ENCODE data around the gene MYRIP.

The MYRIP gene

DNA sequence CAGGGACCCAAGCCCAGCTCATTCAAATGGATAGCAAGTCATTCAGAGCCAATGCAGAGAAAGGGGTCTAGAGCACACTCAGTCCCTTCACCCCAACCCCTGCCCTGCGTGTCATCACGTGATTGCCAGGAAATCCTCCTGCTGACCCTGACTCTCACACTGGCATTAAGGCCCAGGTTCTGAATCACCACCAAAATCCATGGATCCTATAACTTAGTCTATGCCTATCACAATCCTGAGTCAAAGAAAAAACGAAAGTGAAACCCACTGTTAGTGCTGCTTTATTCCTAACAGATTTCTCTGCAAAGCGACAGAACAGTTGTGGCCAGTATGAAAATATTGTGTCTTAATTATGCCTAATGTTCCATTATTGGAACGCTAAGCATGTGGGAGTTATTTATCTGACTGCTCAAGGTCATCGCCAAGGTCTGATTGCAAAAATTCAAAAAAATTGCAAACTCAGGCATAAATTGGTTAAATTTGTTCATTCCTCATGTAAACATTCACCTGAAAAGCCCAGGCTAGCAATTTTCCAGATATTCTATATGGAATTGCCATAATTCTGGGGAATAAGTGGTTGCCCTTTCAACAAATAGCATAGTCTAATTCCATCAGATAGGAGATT, 391.4 kb downstream of the MYRIP start:
- DNase-seq, result no peak

DNA sequence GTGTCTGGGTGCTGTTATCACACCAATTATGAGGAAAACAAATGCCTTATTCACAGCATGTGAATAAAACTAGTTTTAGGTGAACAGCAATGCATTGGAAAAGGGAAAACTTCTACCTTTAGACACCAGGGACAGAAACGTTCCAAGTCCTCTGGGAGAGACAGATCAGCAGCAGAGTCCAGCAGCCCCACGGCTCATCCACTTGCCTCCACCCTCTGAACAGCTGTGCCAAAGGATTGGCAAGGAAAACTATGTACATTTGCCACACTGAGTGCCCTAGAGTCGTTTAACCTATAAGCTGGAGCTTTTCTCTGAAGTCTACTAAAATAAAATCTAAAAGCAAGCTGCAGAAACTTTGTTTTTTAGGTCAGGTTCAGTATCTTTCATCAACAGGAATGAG, 392.4 kb downstream of the MYRIP start:
- no peak for DNase-seq

DNA sequence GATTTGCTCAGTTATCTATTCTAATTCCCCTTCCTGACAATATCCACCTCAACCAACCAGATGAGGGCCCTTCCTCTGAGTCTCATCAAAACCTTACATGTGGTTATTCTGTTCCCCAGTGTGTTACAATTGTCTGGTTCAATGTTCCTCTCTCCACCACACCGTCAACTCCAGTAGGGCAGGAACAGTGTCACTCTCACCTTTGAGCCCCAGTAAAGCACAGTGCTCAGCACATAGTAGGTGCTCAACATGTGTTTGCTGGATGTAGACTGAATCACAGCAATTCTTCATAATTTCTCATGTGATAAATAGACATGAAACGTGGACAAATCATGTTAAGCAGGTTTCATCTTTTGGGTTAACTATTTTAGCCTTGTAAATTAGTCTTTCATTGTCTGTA, 397.1 kb downstream of the MYRIP start:
- no peak for DNase-seq

DNA sequence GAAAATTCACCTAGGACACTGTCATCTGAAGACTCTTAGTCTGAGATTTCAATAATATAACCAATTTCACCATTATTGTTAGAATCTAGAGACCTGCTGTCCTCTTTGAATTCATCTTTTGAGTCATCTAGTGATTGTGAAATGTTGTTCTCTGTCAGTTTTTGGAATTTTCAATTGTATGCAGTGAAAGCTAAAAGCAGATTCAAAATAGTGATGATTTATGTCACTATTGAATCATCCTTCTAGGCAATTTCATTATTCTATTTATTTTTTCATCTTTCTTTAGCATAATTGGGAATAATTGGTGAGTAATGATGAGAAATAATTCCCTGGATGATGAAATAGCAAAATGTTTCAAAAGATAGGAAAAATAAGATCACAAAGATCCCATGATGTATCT, 398.4 kb downstream of the MYRIP start:
- no peak for DNase-seq

DNA sequence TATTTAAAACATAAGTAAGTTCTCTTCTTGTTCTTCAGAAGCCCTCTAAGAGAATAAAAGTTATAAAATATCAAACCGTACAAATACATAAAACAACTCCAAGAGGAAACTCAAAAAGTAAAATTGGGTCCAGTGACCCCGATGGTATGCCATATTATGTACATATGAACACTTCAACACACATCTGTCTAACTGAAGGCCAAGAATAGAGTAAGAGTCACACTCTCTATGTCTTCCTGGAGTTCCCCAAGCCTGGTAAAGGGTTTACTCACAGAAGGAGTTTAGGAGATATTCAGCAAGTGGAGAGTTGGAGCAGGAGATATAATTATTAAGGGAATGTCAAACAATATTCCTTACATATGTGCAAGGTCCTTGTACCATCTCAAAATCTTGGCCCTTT, 398.8 kb downstream of the MYRIP start:
- DNase-seq, result no peak

DNA sequence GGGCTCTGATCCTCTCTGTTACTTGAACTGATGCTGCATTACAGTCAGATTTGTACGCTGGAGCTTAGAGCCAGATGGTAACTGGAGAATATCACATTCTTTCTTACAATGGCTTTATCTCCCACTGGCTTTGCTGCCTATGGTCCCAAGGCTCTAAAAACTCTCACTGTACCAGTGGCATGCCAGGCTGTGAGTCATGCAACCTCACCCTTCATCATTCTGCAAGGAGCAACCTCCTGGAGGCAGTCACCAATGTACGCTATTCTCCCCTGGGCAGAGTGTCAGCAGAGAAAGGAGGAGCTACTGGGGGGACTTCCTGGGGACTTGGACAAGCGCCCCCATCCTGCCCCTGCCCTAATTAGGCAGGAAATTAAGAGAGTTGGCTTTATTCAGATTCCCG, 402.2 kb downstream of the MYRIP start:
- no peak for DNase-seq

DNA sequence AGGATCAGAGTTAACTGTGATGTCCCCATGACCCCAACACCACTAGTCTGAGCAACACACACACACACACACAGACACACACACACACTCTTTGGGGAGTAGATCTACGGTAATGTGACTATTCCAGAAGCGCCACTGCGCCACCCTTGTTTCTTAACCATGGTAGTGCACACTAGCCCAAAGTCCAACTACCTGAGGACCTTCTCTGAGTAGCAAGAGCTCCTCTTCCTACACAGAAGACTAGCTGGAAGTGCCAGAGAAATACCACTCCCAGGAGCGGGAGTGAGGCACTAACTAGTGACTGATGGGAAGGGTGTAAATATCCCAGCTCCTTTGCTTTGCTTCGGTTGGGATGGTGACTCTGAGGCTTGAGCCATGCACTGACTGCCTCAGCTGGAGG, 404.1 kb downstream of the MYRIP start:
- no peak for DNase-seq

DNA sequence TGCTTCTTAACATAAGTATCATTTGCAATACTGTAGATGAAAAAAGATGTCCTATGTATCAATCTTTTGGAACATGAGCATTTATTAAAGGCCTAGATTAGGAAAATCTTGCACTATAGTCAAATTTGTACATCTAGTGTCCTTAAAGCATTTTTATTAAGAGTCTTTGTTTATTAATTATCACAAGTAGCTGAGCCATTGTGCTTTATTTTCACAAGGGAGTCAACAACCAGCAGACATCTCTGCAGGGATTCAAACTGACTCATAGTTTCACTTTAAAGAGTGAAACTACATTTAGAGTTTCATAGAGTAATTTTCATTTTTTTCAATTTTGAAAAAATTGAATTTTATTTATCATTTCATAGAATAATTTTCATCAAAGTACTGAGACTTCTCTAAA, 405.6 kb downstream of the MYRIP start:
- no peak for DNase-seq

DNA sequence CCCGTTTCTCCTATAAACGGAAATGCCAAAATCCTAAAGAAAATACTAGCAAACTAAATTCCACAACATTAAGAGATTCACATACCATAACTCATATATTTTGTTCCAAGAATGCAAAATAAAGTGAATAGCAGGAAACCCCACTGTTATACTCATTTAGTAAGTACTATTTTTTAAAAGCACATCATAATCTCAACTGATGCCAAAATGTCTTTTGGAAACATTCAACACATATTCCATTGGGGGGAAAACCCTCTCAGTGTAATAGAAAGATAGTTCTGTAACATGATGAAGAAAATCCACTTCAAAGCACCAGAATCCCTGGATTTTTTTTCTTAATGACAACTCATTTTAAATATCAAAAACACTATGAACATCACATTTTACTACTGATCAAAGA, 407.1 kb downstream of the MYRIP start:
- DNase-seq, result no peak

DNA sequence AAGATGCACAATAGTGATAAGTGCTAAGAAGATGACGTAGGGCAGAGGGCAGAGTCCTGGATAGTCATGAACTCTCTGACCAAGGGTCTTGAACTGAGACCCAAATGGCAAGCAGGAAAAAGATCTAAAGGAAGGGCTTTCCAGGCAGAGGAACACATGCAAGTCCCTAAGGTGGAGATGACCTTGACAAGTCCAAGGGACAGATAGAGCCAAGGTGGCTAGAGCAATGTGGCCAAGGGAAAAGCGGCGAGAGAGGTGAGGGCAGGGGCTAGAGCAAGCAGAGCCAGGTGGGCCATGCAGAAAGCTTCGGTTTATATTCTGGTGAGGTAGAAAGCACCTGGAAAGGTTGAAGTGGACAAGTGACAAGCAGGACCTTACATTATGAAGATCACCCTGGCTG, 414.4 kb downstream of the MYRIP start:
- DNase-seq, result no peak

DNA sequence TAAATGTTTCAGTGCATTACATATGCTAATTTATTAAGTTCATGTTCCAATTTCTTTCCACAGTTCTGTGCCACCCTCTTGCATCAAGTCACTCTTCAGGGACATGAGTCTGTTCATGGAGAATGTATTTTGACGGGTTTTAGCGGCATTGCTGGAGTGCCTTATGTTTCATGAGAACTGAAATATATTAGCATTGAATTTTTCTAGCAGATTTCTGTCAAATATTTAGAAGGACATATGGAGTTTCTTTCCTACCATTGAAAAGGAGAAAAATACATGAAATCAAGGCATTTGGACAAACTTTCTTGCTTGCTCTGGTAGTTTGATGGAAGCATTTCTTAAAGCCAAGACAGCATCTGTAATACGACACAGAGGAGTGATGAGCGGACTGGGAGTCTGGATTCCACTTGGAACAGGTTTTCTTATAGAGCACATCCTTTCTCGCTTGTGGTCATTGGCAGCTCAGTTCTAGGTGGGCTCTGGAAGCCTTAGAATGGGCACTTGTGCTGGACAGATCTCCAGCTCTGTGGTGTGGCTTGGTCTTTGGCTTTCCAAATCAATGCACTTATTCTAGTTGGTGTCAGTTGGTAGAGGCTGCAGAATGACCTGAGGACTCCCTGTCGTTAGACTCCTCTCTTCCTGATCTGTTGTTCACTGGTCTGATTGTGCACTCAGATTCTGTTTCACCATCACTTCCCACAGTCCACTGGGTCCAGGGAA, 415.5 kb downstream of the MYRIP start:
- no peak for DNase-seq

DNA sequence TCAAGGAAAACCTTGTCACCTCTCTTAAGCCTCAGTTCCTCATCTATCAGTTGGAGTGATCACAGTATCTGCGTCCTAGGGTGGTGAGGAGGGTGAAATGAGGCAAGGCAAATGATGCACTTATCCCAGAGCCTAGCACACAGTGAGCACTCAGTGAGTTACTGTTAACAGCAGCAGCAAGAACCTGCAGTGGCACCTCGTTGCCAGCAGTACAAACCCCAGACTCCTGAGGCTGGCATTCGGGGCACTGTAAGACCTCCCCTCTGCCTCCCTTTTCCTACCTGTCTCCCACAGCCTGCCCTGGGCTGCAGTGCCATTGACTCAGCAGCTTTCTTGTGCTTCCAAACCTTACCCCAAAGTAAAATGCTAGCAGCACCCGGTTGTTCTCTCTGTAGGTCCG, 417.2 kb downstream of the MYRIP start:
- DNase-seq, result no peak

DNA sequence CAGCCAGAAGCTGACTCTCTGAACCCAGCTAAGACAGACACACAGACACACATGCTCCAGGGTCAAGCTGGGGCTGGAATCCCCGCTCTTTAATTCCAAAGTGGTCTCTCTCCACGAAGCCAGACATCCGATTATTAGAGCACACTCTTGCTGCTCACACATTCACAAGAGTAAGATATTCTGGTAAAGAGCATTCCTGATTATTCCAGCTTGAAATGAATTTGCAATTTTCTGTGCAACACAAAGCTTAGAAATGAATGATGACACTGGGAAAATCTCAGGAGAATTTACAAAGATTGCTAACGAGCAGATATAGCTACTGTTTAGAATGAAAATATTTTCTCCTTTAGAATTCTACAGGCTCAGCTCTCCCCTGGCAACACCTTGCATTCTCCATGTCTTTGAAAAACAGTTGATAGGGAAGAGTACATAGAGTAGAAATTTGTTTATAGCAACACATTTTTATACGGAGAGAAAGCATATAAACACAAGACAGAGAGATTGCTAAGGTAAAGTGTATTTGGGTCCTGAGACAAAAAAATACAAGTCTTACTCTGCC, 419.5 kb downstream of the MYRIP start:
- DNase-seq, result no peak

DNA sequence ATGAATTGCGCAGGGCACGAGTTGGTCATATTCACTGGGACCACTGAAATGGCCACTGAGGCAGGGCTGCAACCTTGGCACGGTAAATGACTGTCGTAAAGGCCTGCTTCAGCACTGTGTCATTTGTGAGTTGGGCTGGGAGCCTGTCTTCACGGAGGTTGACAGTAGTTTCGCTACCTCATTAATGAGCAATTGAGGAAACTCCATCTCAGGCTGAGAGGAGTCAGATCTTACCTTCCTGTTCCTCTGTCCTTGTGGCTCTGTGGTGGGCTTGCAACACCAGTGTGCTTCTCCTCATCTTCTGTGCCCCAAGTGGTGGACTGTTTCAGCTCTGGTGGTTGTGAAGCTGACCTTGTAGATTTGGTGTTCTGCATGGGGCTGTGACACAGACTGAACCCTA, 420.0 kb downstream of the MYRIP start:
- DNase-seq, result no peak

DNA sequence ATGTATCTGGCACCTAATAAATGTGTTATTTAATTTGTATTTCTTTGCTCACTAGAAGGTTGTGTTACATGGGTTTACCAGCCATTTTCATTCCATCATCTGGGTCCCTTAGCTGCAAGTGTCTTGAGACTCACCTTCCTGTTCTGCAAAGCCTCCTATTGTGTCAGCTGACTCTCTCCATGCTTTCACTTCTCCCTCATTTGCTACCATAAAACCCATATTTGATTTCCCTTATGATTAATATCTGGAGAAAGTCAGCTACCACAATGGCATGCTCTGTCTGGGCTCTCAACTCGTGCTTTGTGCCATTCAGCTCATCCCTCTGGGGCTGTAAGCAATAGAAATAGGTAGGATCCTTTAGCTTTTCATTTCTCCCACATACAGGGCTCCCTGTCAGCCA, 420.6 kb downstream of the MYRIP start:
- DNase-seq, result no peak

DNA sequence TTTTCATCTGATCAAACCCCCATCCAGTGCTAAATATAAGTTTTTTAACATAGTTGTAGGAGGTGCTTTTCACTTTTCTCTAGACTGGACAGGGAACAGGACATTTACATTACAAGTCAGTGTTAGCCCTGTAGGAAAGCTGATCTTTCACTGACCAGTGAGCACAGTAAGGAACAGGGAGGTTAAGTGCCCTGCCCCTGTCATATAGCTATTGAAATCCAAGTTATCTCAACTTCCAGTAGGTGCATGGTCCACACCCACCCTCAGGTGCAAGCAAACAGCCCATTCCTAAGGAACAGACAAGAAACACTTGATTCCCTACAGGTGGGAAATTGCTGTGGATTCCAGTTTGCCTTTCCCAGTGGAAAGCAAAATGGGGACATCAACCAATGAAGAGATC, 421.0 kb downstream of the MYRIP start:
- no peak for DNase-seq

DNA sequence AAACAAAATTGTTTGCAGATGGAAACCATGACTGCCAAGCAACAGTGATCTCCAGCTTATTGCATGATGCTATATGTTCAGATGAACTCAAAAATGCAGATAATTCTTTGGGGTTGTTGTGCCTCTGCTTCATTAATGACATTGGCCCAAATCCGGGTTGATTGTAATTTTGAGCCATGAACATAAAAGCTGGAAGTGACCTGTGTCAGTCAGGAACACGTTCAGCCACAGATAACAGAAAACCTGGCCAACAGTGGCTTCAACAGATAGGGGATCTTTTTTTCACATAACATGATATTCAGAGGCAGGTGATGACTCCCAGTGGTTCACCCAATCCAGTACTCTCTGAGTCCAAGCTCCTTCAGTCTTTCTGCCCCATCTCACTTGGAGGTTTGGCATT, 423.2 kb downstream of the MYRIP start:
- no peak for DNase-seq

DNA sequence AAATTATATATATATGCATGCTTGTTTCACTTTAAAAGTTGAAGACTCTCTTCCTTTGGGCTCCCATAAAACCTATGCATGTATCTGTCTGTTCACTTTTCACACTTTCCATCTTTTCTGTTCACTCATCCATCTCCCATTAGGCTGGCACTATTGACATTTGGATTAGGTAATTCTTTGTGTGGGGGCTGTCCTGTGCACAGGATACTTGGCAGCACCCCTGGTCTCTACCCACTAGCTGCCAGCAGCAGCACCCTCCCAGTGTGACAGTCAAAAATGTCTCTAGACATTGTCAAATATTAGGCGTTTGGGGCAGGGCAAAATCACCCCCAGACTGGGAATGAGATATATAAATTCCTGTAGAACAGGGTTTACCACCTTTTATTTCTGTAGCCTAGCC, 427.8 kb downstream of the MYRIP start:
- DNase-seq, result no peak

DNA sequence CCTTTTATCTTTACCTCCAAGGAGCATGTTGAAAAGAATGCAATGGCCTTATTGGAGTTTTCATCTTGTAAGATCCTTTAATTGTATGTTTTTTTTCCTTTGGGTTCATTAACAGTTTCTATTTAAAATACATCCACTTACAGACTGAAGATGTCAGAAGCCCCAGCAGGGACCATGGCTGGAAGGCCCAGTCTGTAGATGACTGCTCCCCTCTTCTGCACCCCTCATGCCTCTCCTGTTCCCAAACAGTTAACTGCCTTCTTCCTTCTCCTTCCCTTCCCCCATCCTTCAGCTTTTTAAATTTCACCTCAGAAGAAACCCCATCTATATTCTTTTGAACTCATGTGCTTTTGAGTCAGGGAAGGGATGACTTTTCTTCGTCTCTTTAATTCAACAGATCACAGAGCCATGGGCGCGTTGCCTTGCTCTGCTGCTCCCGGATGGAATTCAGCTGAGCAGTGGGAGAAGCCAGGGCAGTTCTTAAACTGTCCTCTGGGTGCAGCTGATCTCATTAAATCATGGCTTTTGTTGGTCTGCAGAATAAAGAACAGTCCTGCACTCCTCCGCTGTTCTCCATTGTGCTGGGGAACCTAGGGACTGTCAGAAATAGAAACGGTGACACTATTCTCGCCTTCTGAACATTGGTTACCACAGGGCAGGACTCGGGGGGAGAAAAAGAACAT, 428.6 kb downstream of the MYRIP start:
- DNase-seq, result no peak

DNA sequence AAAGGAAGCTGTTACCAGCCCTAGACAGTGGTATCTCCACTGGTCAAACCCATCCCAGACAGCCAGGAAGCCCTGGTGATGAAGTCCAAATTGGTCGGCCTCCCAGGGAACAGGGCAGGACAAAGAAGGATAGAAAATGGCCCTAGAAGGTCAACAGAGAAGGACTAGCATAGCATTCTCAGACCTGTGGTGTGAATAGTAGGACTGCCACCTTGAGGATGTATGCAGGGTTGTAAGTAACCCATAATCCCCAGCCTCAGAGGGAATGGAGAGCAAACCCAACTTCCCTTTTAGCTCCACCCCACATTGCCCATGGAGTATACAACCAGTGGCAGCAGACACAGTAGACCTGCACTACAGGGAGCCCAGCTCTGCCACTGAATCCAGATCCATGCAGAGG, 431.5 kb downstream of the MYRIP start:
- no peak for DNase-seq

DNA sequence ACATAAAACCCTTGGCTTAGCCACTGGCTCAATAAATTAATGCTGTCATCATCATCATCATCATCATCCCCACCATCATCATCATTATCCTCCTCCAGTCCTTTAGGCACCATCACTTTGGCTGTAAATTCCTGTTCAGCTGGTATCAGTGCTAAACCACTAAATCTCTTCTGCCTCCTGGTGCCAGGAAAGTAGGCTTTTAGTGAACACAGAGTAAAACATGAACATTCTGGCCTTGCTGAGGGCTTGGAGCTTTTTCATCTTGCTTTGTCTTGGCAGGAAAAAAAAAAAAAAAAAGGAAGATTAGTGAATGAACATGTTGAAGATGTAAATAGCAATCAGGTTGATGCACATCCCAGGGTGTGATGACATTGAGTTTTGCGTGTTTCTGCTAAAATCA, 432.8 kb downstream of the MYRIP start:
- DNase-seq, result no peak

DNA sequence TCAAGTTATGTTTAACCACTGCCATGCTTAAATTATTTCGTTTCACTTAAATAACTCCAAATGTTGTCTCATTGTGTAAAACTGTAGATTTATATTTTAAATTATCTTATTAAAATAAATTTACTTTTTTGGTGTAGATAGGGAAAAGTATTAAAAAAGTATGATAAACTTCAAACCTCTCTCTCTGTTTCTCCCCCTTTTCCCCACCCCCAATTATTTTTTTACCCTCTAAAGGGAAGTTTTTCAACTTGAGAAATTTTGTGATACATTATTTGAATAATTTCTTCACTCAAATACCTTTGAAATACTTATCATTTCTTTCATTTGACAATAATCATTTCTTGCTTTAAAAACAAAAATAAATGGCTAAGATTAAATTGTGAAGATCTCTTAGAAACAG, 433.2 kb downstream of the MYRIP start:
- DNase-seq, result no peak

DNA sequence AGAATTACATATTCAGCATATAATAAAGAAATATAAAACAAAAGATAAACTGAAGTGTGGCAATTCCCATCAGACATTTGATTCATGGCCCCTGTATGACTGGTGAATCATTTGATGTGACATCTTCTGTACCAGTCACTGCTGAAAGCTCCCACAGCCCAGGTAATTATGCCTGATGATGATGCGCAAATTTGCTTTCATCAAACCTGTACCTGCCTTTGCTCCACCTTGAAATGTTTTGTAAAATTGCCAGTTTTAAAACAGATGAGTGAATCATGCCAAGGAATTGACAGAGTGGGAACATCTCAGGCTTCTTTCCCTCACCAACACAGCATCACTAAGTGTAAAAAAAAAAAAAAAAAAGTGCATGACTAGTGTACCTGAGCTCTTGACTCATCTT, 433.6 kb downstream of the MYRIP start:
- DNase-seq, result no peak

DNA sequence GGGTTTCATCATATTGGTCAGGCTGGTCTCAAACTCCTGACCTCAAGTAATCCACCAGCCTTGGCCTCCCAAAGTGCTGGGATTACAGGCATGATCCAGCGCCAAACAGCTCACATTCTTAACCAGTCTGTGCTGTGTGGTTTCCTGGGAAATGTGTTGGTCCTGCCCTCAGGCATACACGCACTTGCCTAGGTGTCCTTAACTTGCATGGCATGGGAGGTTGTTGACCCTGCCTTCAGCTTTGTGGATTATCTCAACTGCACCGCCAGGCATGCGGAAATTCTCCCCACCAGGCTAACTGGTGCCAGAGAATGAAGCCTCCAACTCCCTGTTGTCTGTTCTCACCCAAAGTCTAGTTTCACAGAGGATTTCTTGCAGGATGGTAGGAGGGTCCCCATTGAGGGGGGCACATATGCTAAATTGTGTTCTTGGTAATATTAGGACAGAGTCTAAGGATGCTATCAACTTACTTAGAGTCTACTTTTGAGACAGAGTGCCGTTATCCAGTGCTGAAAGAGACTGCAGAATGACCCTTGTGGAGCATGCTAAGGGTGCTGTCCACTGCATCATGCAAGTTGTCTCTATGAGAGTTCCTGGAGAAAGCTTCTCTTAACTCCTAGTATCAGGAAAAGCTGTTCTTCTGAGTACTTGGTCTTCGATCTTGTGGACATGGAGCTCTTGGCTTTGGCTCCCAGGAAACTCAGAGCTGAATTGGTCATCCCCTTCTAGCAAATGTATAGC, 438.5 kb downstream of the MYRIP start:
- no peak for DNase-seq

Measured in stimulated activated CD4-positive, alpha-beta T cell treated with anti-CD3 and anti-CD28 coated beads, Interleukin-15, amount 100 ng/mL, for 24 hours (primary cell).